ENCODE data around the gene HSD17B12. TPM values are rescaled to one million over a fixed set of nuclear protein-coding genes. Genes with fewer than 3 reads are reported as not detected.

Gene HSD17B12
- total RNA-seq, 1 donor from 2014 or later = 83.6 TPM

DNA sequence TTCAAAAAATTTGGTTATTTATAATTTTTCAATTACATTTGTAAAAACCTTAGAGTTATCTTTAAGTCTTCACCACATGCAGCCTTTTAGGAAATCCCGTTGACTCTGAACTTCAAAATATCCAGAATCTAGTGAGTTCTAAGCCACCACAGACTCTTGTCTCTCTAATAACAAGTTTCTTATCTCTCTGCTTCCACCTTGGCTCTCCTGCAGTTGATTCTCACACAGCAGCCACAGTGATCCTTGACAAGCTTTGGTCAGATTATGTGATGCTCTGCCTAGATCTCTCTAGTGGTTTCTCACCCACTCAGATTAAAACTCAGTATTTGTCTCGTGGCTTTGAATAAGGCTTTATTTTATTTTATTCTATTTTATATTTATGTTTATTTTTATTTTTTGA is 8.6 kb downstream of the HSD17B12 start:
- no peak for DNase-seq
- H3K27me3 ChIP-seq (ENCODE audit: low read depth) = no peaks in the 10 kb centered on the region
- peak overlapping the region; percentile 87 for H3K27ac ChIP-seq (replicated peaks)
- H3K9me3 ChIP-seq (replicated peaks) = no peaks in the 10 kb centered on the region
- H3K4me1 ChIP-seq = peaks cover 88% of the 10 kb centered on the region
- H3K36me3 ChIP-seq = no peaks in the 10 kb centered on the region
- intact Hi-C loops (cut with micrococcal nuclease) = no loop called here
- H3K4me3 ChIP-seq = no peak overlapping the region
- TF ChIP-seq, protein P1, sequence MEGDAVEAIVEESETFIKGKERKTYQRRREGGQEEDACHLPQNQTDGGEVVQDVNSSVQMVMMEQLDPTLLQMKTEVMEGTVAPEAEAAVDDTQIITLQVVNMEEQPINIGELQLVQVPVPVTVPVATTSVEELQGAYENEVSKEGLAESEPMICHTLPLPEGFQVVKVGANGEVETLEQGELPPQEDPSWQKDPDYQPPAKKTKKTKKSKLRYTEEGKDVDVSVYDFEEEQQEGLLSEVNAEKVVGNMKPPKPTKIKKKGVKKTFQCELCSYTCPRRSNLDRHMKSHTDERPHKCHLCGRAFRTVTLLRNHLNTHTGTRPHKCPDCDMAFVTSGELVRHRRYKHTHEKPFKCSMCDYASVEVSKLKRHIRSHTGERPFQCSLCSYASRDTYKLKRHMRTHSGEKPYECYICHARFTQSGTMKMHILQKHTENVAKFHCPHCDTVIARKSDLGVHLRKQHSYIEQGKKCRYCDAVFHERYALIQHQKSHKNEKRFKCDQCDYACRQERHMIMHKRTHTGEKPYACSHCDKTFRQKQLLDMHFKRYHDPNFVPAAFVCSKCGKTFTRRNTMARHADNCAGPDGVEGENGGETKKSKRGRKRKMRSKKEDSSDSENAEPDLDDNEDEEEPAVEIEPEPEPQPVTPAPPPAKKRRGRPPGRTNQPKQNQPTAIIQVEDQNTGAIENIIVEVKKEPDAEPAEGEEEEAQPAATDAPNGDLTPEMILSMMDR (IDR thresholded peaks at IDR 0.05; ENCODE audit: borderline replicate concordance) = no peak

DNA sequence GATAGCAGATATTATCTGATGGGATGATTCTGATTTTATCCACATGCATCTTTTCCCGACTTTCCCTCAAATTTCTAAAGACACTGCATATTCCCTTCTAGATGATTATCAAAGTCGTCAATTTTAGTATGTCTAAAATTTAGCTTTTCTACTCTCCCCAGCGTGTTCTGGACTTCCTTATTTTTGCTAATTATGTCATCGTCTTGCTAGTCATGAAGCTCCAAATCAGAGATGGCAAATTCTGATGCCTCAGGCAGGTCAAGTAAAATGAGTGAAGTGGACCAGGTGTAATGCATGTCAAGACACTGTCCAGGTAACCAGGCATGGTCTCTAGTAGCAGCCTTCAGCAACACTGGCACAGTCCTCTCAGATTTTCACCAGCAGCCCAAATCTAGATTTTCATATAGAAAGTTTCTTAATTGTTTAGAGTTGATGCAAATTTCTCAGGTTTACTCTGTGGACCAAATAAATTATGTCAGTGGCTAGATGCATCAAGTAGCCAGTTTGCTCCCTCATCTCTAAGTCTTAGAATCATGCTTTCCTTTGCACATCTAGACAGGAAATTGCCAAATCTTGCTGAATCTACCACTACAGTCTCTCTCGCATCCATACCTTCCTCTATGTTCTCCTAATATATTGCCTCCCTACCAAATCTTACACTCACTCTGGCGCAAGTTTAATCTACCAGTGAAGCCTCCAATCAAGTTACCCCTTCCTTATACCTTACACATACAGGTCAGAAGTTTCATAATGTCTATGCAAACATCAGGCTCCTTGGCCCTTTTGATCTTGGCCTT is 10.6 kb downstream of the HSD17B12 start:
- peaks cover 73% of the 10 kb centered on the region for H3K4me1 ChIP-seq
- DNase-seq = no peak
- no peak overlapping the region for H3K27ac ChIP-seq (replicated peaks)
- no peaks in the 10 kb centered on the region for H3K9me3 ChIP-seq (replicated peaks)
- intact Hi-C loops (cut with micrococcal nuclease) = no loop called here
- H3K27me3 ChIP-seq (ENCODE audit: low read depth) = no peaks in the 10 kb centered on the region
- H3K4me3 ChIP-seq = no peak overlapping the region
- TF ChIP-seq, protein P1 (IDR thresholded peaks at IDR 0.05; ENCODE audit: borderline replicate concordance) = no peak
- H3K36me3 ChIP-seq = no peaks in the 10 kb centered on the region

- H3K36me3 ChIP-seq = no peaks in the 10 kb centered on the region
- H3K9me3 ChIP-seq (replicated peaks) = no peaks in the 10 kb centered on the region
- intact Hi-C loops (cut with micrococcal nuclease) = no loop called here
- no peaks in the 10 kb centered on the region for H3K27me3 ChIP-seq (ENCODE audit: low read depth)
- no peak overlapping the region for H3K4me3 ChIP-seq
- TF ChIP-seq, protein P1 (IDR thresholded peaks at IDR 0.05; ENCODE audit: borderline replicate concordance) = no peak
- H3K27ac ChIP-seq (replicated peaks) = no peak overlapping the region
- peaks cover 66% of the 10 kb centered on the region for H3K4me1 ChIP-seq
- no peak for DNase-seq
Observed at GRCh38 chr11:43691806-43692205, 11.3 kb downstream of the HSD17B12 start.

DNA sequence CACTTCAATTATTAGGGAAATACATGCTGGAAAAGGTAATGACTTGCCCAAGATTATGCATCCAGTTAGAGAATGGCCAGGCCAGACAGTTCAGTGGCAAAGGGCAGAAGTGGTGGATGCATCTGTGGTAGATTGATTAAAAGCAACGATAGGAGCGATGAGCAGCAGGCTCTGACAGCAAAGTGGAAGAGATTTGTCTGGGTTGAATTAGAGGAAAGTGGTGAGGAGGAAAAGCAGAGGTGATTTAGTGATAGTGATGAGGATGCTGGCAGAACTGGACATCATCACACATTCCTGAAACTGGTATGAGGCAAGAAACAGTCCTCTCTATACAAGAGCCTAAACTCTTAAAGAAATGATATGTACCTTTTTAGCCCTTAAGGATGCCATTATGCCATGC is 12.5 kb downstream of the HSD17B12 start:
- Histone ChIP-seq H3K27me3 (ENCODE audit: low read depth) (no peaks in the 10 kb centered on the region), H3K4me1 (peaks cover 62% of the 10 kb centered on the region), H3K4me3 (no peak overlapping the region), H3K9me3 (replicated peaks) (no peaks in the 10 kb centered on the region), H3K36me3 (no peaks in the 10 kb centered on the region), H3K27ac (replicated peaks) (no peak overlapping the region)
- intact Hi-C loops (cut with micrococcal nuclease) = no loop called here
- DNase-seq = no peak
- TF ChIP-seq, protein P1 (IDR thresholded peaks at IDR 0.05; ENCODE audit: borderline replicate concordance) = no peak

DNA sequence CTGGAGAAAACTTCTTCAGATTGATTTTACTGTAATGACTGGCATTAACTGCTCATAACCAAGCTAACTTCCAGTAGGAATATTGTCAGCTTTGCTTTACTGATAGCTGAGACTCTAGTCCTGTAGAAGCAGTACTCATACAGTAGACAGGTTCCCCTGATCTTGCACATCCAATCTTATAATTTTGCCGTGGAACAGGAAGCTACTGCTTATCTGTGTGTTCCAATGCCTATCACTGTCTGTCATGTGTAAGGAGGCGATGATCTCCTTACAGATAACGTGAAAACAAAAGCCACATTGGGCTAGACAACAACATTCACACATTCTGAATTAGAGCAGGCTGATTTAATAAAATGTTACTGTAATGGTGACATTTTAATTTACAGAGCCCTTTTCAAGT is 13.2 kb downstream of the HSD17B12 start:
- TF ChIP-seq, protein P1 (IDR thresholded peaks at IDR 0.05; ENCODE audit: borderline replicate concordance) = no peak
- no peak overlapping the region for H3K27ac ChIP-seq (replicated peaks)
- intact Hi-C loops (cut with micrococcal nuclease) = no loop called here
- H3K36me3 ChIP-seq = no peaks in the 10 kb centered on the region
- H3K9me3 ChIP-seq (replicated peaks) = no peaks in the 10 kb centered on the region
- H3K4me1 ChIP-seq = peaks cover 55% of the 10 kb centered on the region
- no peak for DNase-seq
- no peak overlapping the region for H3K4me3 ChIP-seq
- H3K27me3 ChIP-seq (ENCODE audit: low read depth) = no peaks in the 10 kb centered on the region

Data from left ventricle myocardium inferior (tissue), 1 donor.